Activated CD8-positive, alpha-beta memory T cell treated with anti-CD3 and anti-CD28 coated beads, Interleukin-2, amount 50 U/mL, for 48 hours (primary cell): ENCODE data around the gene SP7.
"Not testable (repeated sequence)": the region's sequence is repeated elsewhere in the genome, so short reads cannot be mapped to it uniquely, and the experiment has no call there.

Source experiments
- DNase-seq: peaks from one replicate; pipeline ENCODE4 v3.0.0-alpha.2; 2020

SP7 gene

DNA sequence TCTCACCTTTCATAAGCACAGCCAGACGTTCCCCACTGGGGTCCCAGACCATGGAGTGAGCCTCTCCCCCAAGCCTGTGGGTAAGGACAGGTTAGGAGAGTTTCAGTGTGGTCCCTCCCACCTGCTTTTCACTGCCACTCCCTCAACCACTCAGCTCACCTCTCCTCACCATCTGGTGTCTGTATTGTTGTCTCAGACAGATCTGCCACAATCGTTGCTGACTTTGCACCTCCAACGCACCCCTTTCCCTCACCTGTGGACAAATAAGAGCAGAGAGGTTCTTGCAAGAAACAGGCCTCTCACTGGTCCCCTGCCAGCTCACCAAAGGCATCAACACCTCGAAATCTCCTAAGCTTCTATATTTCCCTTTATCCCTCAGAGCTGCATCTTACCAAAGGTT, 27.9 kb downstream of the SP7 start:
- DNase-seq, result no peak

DNA sequence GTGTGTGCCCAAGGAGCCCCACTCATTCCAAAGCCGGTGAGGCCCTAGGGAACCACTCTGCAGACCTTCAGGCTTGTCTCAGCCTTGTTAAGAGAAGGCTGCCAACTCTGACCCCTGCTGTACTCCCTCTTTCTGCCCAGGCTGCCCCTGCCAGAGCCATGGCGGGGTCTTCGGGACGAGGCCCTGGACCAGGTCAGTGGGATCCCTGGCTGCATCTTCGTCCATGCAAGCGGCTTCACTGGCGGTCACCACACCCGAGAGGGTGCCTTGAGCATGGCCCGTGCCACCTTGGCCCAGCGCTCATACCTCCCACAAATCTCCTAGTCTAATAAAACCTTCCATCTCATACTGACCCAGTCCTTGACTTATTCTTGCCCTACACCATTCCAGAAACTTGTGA, 29.3 kb downstream of the SP7 start:
- no peak for DNase-seq

DNA sequence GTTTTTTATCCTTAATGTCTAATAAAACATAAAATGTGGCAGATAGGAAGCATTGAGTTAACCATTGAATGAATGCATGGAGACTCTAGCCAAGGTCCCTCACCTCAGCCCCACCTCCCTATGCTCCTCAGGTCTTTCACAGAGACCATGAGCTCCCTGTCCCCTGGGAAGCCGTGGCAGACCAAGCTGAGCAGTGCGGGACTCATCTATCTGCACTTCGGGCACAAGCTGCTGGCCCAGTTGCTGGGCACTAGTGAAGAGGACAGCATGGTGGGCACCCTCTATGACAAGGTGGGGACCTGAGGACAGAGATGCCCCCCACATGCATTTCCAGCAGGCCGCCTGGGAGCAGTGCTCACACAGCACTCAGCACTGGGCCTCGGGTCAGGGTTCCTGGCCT, 33.3 kb downstream of the SP7 start:
- DNase-seq, result no peak

DNA sequence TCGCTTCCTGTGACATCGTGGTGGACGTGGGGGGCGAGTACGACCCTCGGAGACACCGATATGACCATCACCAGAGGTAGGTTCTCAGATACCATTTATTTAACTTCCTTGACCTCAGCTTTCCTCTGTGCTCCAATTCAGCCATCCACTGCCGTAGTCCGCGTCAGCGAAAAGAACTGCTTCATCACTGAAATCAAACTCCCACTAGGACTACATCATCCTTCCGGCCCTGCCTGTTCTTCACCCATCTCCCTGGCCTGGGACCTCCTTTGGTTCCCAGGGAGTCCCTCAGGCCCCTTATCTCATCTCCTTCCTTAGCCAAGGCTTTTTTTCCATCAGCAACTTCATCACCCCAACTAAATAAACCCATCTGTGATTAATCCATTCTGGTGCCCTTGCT, 36.0 kb downstream of the SP7 start:
- no peak for DNase-seq

DNA sequence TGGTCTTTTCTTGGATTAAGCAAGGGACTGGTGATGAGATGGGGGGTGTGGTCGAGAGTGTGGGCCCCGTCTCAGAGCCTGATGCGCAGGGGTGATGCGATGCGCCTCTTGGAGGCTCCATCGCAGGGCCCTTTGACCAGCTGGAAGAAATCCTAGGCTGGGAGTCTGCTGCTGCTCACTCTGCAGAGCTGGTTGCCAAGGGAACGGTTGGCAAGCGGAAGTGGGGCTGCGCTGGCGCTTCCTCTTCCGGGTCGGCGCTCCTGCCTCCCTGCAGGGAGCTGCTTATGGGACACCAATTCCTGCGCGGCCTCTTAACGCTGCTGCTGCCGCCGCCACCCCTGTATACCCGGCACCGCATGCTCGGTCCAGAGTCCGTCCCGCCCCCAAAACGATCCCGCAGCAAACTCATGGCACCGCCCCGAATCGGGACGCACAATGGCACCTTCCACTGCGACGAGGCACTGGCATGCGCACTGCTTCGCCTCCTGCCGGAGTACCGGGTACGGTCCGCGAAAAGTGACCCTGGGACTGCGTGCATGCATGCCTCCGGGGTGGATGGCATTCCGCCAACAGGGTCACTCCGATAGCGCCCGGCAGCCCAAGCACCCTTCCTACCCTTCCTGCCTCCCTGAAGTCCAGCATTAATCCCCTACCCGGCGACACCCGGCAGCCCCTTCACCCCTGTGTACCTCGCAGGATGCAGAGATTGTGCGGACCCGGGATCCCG, 36.5 kb downstream of the SP7 start, which contains the start of gene MYG1:
MYG1 (plus strand) TSS at position 242 of the 727 bp plus-strand sequence; CDS start at position 285, 43 bp downstream.
- peak; percentile 90 for DNase-seq

DNA sequence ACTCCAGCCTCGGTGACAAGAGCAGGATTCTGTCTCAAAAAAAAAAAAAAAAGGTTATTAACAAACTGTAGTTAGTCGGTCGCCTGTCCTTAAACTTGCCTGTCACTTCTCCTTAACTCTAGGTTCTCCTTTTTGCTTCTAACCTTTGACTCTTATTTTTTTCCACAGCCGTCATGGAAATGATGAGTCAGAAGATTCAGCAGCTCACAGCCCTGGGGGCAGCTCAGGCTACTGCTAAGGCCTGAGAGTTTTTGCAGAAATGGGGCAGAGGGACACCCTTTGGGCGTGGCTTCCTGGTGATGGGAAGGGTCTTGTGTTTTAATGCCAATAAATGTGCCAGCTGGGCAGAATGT, 37.1 kb downstream of the SP7 start:
- no peak for DNase-seq

DNA sequence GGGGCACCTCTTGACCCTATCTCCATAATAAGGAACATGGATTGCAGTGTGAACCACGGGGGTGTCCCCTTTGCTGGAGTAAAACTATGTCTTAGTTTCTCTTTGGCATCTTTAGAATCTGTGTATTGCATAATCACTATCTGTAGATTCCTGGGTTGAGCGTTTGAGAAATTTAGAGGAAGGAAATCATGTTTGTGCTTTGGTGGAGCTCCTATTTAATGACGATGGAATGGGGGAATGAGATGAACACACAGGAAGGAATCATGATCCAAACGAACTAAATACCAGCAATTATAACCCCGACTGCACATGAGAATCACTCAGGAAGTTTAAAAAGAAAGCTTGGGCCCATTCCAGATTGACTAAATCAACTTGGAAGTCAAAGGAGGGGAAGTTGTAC, 38.0 kb downstream of the SP7 start:
- no peak for DNase-seq

DNA sequence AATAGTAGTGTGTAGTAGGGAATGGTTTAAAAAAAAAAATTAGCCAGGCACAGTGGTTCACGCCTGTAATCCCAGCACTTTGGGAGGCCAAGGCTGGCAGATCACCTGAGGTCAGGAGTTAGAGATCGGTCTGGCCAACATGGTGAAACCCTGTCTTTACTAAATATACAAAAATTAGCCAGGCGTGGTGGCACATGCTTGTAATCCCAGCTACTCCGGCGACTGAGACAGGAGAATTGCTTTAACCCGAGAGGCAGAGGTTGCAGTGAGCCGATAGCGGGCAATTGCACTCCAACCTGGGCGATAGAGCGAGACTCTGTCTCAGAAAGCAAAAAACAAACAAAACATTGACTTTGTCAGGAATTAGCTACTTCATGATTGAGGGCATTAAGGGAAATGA, 39.0 kb downstream of the SP7 start:
- DNase-seq, result not testable (repeated sequence)

DNA sequence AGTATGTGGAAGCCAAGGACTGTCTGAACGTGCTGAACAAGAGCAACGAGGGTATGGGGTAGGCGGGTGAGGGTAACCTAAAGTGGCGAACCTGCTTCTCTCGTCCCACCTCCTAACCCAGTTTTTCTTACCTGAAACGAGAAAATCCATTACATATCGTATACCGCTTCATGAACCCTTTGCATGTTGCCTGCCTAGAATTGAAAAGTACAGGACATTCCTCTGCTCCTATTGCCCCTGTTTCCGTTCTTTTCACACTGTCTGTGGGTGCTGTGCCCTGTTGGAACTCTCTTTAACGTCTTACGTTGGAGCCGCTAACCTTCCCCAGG, 40.3 kb downstream of the SP7 start:
- no peak for DNase-seq

DNA sequence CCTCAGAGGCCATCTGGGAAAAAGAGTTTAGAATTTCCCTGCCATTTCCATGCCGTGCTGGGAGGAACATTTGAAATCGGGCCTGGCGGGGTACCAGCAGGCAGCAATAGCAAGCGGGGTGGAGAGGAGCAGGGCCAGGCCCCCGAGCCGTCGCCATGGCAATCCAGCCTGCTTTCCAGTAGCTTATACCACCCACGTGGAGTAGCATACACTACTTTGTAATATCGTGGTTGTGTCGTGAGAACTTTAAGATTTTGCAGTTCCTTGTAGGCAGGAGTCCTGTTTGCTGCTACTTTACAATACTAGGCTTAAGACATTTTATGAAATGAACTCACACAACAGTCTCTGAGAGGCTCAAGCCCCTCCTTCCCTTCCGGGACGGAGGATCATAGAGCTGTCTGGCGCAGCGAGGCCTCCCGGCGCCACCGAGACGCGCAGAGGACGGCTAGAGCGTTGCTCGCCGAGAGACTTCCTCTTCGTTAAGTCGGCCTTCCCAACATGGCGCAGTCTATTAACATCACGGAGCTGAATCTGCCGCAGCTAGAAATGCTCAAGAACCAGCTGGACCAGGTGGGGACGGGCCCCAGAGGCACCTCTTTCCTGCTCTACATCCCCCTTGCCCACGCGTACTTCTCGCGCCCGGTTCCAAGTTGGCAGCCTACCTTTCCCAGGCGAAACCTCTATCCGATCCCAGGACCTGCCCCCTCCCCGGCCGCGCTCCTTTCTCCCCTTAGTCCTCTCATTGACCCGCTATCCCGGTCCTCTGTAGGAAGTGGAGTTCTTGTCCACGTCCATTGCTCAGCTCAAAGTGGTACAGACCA, 40.9 kb downstream of the SP7 start, which contains the start of gene PFDN5:
PFDN5 (plus strand) TSS at position 473 of the 821 bp plus-strand sequence; CDS start at position 499, 26 bp downstream.
- DNase-seq, result peak; percentile 87

DNA sequence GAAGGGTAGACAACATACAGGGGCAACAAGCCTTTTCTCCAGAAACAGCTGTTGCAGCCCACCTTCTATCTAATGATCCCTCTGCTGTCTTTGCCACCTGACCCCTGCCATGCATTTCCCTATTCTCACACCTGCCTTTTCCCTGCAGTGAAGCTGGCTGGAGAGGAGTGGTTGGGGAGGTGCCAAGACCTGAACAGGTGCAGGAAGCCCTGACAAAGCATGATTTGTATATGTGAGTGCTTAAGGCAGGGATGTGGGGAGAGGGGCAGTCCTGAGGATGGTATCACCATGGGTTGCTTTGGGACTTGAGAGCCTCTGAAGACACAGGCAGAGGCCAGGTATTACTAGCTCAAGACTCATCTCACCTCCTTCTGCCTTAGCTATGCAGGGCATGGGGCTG, 43.7 kb downstream of the SP7 start:
- DNase-seq, result no peak

DNA sequence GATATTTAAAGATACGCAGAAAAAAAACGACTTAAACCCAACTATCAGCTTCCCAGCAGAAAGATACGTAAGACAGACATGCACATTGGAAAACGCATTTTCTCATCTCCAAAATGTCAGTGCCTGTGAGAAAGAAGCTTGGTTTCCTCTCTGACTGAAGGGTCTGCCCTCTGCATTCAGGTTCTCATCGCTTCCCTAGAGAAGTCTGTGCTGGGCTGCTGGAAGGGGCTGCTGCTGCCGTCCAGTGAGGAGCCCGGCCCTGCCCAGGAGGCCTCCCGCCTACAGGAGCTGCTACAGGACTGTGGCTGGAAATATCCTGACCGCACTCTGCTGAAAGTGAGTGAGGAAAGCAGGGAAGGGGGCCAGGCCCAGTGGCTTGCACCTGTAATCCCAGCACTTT, 45.5 kb downstream of the SP7 start:
- no peak for DNase-seq

DNA sequence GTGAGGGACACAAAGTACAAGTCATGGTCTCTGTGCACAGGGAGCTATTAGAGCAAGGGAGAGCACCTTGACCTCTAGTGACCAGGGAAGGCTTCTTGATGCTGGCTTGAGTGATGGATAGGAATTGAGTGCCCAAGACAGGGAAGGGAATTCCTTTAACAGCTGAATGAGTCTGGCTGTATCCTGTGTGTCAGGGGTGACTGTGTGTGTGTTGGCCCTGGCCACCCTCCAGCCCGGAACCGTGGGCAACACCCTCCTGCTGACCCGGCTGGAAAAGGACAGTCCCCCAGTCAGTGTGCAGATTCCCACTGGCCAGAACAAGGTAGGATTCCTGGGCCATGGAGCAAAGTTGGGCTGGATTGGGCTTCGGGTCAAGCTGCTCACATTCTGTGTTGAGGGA, 46.3 kb downstream of the SP7 start:
- DNase-seq, result no peak

DNA sequence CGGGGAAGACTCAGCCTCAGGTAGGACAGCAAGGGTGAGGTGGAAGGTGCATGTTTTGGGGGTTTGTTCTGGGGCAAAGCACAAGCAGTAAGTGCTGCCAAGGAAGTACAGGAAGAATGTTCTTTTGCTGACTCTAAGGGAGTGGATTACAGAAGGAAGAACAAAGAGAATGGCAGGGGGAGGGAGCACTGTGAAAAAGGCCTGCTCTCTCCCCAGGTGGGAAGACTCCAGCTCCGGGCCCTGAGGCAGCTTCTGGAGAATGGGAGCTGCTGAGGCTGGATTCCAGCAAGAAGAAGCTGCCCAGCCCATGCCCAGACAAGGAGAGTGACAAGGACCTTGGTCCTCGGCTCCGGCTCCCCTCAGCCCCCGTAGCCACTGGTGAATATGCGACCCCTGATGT, 47.8 kb downstream of the SP7 start:
- DNase-seq, result no peak

DNA sequence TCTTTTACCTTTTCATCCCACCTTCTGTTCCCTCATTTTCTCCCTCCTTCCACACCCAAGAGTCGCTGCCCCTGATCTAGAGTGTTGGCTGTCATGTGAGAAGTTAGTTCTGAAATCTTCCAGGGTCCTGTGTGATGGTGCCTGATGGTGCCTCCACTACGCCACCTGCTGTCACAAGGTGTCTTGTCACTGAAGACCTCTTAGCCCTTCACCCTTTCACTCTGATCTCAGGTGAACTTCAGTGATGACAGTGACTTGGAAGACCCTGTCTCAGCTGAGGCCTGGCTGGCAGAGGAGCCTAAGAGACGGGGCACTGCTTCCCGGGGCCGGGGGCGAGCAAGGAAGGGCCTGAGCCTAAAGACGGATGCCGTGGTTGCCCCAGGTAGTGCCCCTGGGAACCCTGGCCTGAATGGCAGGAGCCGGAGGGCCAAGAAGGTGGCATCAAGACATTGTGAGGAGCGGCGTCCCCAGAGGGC, 48.4 kb downstream of the SP7 start:
- DNase-seq, result peak; percentile 64

DNA sequence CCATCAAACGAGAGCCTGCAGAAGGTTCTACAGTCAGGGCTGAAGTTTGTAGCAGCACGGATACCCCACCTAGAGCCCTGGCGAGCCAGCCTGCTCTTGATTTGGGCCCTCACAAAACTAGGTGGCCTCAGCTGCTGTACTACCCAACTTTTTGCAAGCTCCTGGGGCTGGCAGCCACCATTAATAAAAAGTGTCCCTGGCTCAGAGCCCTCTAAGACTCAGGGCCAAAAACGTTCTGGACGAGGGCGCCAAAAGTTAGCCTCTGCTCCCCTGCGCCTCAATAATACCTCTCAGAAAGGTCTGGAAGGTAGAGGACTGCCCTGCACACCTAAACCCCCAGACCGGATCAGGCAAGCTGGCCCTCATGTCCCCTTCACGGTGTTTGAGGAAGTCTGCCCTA, 49.7 kb downstream of the SP7 start:
- no peak for DNase-seq

DNA sequence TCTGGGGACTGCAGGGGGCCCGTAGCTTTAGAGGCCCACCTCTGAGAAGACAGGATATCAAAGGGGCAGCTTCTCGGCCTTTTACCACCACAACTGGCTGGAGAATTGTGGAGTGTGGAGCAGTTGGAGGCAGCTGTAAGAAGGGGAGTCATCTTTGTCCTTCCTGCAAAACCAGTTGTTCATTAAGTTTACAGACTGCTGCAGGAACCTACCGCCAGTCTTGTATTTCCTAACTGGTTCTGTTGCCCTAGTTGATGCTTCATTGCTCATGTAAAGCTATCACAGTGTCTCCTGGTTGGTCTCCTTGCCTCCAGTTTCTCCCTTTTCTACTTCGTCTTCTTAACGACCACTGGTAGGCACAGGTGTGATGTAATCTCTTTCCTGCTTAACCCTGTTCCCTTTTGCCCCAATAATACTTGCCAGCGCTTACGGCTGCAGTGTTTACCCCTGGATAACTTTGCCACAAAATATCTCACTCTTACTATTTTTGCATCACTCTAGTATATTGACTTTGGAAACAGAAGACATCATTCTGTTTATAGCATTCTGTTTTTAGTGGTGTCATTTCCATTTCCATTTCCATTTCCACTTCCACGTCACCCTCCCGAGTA, 56.2 kb downstream of the SP7 start:
- DNase-seq, result no peak

DNA sequence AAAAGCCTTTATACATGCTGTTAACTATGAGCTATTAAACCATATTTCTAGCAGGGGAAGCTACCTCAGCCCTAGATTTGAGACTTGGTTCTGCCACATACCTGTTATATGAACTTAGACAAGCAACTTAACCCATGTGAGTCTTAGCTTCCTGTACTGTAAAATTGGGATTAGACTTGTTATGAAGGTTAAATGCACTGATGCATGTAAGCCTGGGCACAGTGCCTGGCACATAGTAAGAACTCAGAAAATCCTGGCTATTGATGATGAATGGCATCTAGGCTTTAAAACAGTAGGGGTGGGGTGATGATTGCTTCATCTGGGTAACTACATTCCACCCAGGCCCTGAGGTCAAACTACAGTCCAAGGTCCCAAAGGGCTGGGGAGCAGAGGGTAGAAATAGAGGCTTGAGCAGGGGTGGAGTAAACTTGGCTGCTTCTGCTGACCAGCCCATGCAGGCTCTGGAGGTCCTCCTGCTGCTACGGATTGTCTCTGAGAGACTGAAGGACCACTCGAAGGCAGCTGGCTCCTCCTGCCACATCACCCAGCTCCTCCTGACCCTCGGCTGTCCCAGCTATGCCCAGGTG, 56.8 kb downstream of the SP7 start:
- DNase-seq, result no peak

DNA sequence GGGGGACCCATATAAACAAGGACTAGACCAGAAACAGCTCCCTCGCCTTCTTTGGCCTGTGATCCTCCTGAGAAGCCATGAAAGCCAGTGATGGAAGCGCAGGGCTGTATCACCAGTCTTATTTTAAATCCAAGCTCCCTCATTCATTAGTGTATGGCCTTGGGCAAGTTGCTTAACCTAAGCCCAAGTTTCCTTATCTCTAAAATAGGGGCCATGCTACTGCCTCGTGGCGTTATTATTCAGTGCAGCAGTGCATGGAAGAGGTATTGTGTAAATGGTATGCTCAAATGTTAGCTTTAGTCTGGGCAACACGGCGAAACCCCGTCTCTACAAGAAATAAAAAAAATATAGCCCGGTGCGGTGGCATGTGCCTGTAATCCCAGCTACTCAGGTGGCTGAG, 58.2 kb downstream of the SP7 start:
- no peak for DNase-seq
